ENCODE data around the gene CIC.

Gene CIC

DNA sequence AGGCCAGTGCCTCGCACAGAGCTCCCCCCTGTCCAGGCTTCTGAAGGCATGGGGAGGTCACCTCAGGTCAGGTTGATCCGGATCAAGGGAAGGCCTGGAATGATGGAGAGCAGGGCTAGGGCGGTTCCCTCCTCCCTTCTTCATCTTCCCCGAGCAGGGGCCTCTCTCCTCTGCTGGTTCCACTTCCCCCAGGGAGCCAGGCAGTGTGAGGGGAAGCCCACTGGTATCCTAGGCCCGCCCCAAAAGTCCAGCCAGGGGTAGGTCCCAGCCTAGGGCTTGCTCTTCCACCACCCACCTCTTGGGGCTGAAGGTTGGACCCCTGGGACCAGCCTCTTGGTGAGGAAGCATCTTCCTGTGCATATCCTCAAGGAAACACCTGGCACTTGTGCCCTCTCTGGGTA lies 16.5 kb downstream of the CIC start:
- peaks cover 75 to 86% (median 85%) of the 10 kb centered on the region in 10 experiments for H3K4me1 ChIP-seq
- peak overlapping the region; percentile 94 to 100 (median 97) for H3K4me2 ChIP-seq
- H4K20me1 ChIP-seq = peaks cover 48 to 84% (median 65%) of the 10 kb centered on the region in 11 experiments
- H3K9me3 ChIP-seq (replicated peaks in 1 of 11) = no peaks in the 10 kb centered on the region
- H3K27ac ChIP-seq = peak overlapping the region; percentile 22 to 95 (median 90); a peak in 21 of 22 replicates
- peaks cover 37 to 40% (median 39%) of the 10 kb centered on the region in 11 experiments for H3K36me3 ChIP-seq
- no peaks in the 10 kb centered on the region for H3K27me3 ChIP-seq
- H3K4me3 ChIP-seq = peak overlapping the region; percentile 64 to 82 (median 74)
- H3K9ac ChIP-seq = peak overlapping the region; percentile 83 to 91 (median 88)
- no peak for TF ChIP-seq Cebpa-rat (IDR thresholded peaks at IDR 0.05)

- Histone ChIP-seq H3K36me3 (peaks cover 39 to 44% (median 43%) of the 10 kb centered on the region in 11 experiments), H3K9ac (peak overlapping the region; percentile 83 to 91 (median 88)), H4K20me1 (peaks cover 52 to 89% (median 69%) of the 10 kb centered on the region in 11 experiments), H3K4me1 (peaks cover 80 to 91% (median 89%) of the 10 kb centered on the region in 10 experiments), H3K4me2 (peak overlapping the region; percentile 94 to 100 (median 97)), H3K27me3 (no peaks in the 10 kb centered on the region), H3K4me3 (peak overlapping the region; percentile 64 to 82 (median 74)), H3K9me3 (replicated peaks in 1 of 11) (no peaks in the 10 kb centered on the region), H3K27ac (peak overlapping the region; percentile 22 to 95 (median 90); a peak in 21 of 22 replicates)
- no peak for TF ChIP-seq Cebpa-rat (IDR thresholded peaks at IDR 0.05)
Observed at GRCh38 chr19:42285988-42286348, 16.9 kb downstream of the CIC start.

GRCh38 chr19:42286349-42287016 lies 17.4 kb downstream of the CIC start:
- peaks cover 58 to 89% (median 72%) of the 10 kb centered on the region in 11 experiments for H4K20me1 ChIP-seq
- no peaks in the 10 kb centered on the region for H3K9me3 ChIP-seq (replicated peaks in 1 of 11)
- H3K4me1 ChIP-seq = peaks cover 79 to 91% (median 88%) of the 10 kb centered on the region in 10 experiments
- H3K27me3 ChIP-seq = no peaks in the 10 kb centered on the region
- H3K4me2 ChIP-seq = peak overlapping the region; percentile 94 to 100 (median 97)
- peak overlapping the region; percentile 64 to 82 (median 74) for H3K4me3 ChIP-seq
- H3K36me3 ChIP-seq = peaks cover 44 to 49% (median 48%) of the 10 kb centered on the region in 11 experiments
- peak overlapping the region; percentile 22 to 95 (median 90); a peak in 21 of 22 replicates for H3K27ac ChIP-seq
- peak overlapping the region; percentile 83 to 91 (median 88) for H3K9ac ChIP-seq
- TF ChIP-seq Cebpa-rat (IDR thresholded peaks at IDR 0.05) = no peak

DNA sequence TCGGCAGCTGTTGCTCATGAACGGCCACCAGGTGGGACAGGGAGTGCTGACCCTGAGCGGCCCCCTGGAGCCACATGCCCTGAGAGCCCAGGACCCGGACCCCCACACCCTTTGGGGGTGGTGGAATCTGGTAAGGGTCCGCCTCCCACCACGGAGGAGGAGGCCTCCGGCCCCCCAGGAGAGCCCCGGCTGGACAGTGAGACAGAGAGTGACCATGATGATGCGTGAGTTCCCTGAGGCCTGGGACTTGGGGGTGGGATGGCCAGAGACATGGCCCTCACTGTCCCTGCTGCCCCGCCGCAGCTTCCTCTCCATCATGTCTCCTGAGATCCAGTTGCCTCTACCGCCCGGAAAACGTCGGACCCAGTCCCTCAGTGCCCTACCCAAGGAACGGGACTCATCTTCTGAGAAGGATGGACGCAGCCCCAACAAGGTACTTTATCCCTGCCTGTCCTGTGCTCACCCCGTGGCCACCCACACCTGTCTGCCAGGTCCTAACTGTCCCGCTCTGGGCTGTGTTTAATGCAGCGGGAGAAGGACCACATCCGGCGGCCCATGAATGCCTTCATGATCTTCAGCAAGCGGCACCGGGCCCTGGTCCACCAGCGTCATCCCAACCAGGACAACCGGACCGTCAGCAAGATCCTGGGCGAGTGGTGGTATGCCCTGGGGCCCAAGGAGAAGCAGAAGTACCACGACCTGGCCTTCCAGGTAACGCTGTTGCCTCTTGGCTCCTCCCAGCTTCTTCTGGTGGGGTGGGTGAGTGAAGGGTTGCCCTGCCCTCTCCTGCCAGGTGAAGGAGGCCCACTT lies 18.2 kb downstream of the CIC start:
- Histone ChIP-seq H3K9me3 (replicated peaks in 1 of 11) (no peaks in the 10 kb centered on the region), H3K4me2 (peak overlapping the region; percentile 94 to 100 (median 97)), H3K4me1 (peaks cover 72 to 86% (median 83%) of the 10 kb centered on the region in 10 experiments), H4K20me1 (peaks cover 65 to 89% (median 76%) of the 10 kb centered on the region in 11 experiments), H3K9ac (peak overlapping the region; percentile 15 to 89 (median 59); a peak in 17 of 22 replicates), H3K36me3 (peaks cover 50 to 57% (median 56%) of the 10 kb centered on the region in 11 experiments), H3K27ac (peak overlapping the region in 10 of 11 experiments; percentile 20 to 95 (median 55); a peak in 17 of 22 replicates), H3K4me3 (peak overlapping the region in 7 of 10 experiments; percentile 23 to 82 (median 46); a peak in 10 of 20 replicates), H3K27me3 (no peaks in the 10 kb centered on the region)
- no peak for TF ChIP-seq Cebpa-rat (IDR thresholded peaks at IDR 0.05)

- Histone ChIP-seq H3K27ac (peak overlapping the region in 1 of 11 experiments; percentile 27; a peak in 2 of 22 replicates), H3K27me3 (no peaks in the 10 kb centered on the region), H4K20me1 (peaks cover 66 to 92% (median 82%) of the 10 kb centered on the region in 11 experiments), H3K9ac (peak overlapping the region in 4 of 11 experiments; percentile 6 to 60 (median 57); a peak in 2 of 22 replicates), H3K4me3 (0 out of 20 replicates have a peak overlapping the region, but pooled peaks of 1 of the 10 experiments have one; percentile 5), H3K36me3 (peaks cover 56 to 62% (median 61%) of the 10 kb centered on the region in 11 experiments), H3K4me2 (peak overlapping the region in 9 of 11 experiments; percentile 21 to 100 (median 95); a peak in 11 of 22 replicates), H3K4me1 (peaks cover 66 to 80% (median 77%) of the 10 kb centered on the region in 10 experiments), H3K9me3 (replicated peaks in 1 of 11) (no peaks in the 10 kb centered on the region)
- TF ChIP-seq Cebpa-rat (IDR thresholded peaks at IDR 0.05) = no peak
Observed at GRCh38 chr19:42287827-42288107, 18.7 kb downstream of the CIC start.

GRCh38 chr19:42288387-42288786 lies 19.3 kb downstream of the CIC start:
- no peaks in the 10 kb centered on the region for H3K9me3 ChIP-seq (replicated peaks in 1 of 11)
- H3K9ac ChIP-seq = peak overlapping the region in 3 of 11 experiments; percentile 6 to 60 (median 26); a peak in 3 of 22 replicates
- peaks cover 60 to 74% (median 71%) of the 10 kb centered on the region in 10 experiments for H3K4me1 ChIP-seq
- H3K27ac ChIP-seq = peak overlapping the region in 1 of 11 experiments; percentile 27; a peak in 1 of 22 replicates
- peaks cover 62 to 68% (median 67%) of the 10 kb centered on the region in 11 experiments for H3K36me3 ChIP-seq
- peaks cover 68 to 92% (median 86%) of the 10 kb centered on the region in 11 experiments for H4K20me1 ChIP-seq
- peak overlapping the region in 8 of 11 experiments; percentile 8 to 100 (median 20); a peak in 10 of 22 replicates for H3K4me2 ChIP-seq
- no peaks in the 10 kb centered on the region for H3K27me3 ChIP-seq
- TF ChIP-seq Cebpa-rat (IDR thresholded peaks at IDR 0.05) = no peak
- H3K4me3 ChIP-seq = no peak overlapping the region

DNA sequence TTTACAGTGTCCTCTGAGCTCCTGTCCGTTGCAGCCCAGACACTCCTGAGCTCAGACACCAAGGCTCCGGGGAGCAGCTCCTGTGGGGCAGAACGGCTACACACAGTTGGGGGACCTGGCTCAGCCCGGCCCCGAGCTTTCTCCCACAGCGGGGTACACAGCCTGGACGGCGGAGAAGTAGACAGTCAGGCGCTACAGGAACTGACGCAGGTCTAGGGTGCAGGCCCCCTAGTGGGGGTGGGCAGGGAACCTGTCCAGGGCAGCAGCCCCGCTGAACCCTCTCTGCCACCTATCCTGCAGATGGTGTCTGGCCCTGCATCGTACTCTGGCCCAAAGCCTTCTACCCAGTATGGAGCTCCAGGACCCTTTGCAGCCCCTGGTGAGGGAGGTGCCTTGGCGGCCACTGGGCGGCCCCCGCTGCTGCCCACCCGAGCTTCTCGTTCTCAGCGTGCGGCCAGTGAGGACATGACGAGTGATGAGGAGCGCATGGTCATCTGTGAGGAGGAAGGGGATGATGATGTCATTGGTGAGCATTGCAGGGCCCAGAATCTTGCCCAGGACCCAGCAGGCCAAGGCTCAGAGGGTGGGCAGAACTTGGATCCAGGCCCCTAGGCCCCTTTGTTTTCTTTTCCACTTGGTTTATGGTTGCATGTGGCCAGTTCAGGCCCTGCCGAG lies 20.0 kb downstream of the CIC start:
- Histone ChIP-seq H3K4me1 (peaks cover 59 to 73% (median 69%) of the 10 kb centered on the region in 10 experiments), H3K9me3 (replicated peaks in 1 of 11) (no peaks in the 10 kb centered on the region), H3K4me3 (no peak overlapping the region), H3K4me2 (peak overlapping the region in 9 of 11 experiments; percentile 8 to 100 (median 55); a peak in 12 of 22 replicates), H3K27ac (no peak overlapping the region), H3K36me3 (peaks cover 68 to 75% (median 74%) of the 10 kb centered on the region in 11 experiments), H3K27me3 (no peaks in the 10 kb centered on the region), H4K20me1 (peaks cover 68 to 96% (median 91%) of the 10 kb centered on the region in 11 experiments), H3K9ac (peak overlapping the region in 6 of 11 experiments; percentile 6 to 60 (median 36); a peak in 4 of 22 replicates)
- no peak for TF ChIP-seq Cebpa-rat (IDR thresholded peaks at IDR 0.05)

DNA sequence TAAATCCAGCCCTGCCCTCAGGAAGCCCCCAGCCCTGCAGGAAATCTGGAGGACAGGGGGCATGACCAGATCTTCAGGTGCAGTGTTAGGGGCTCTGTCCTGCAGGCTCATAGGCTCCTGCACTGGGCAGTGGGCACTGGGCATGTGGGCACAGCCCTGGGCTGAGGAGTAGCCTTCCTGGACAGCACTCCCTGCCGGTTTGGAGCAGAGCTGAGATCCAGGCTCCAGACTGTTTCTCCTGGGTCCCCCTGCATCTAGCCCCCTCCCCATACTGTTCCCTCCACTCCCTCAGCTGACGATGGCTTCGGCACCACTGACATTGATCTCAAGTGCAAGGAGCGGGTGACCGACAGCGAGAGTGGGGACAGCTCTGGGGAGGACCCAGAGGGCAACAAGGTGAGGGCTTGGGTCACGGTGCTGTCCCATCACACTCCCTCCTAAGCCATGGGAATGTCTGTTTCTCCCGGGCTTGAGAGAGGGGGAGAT lies 20.5 kb downstream of the CIC start:
- Histone ChIP-seq H3K9ac (peak overlapping the region in 7 of 11 experiments; percentile 26 to 49 (median 43); a peak in 9 of 22 replicates), H3K27ac (0 out of 22 replicates have a peak overlapping the region, but pooled peaks of 1 of the 11 experiments have one; percentile 18), H3K9me3 (replicated peaks in 1 of 11) (no peaks in the 10 kb centered on the region), H3K4me3 (no peak overlapping the region), H3K27me3 (no peaks in the 10 kb centered on the region), H3K4me2 (peak overlapping the region in 8 of 11 experiments; percentile 39 to 85 (median 68); a peak in 13 of 22 replicates), H4K20me1 (peaks cover 66 to 100% (median 95%) of the 10 kb centered on the region in 11 experiments), H3K36me3 (peaks cover 74 to 80% (median 80%) of the 10 kb centered on the region in 11 experiments), H3K4me1 (peaks cover 59 to 72% (median 69%) of the 10 kb centered on the region in 10 experiments)
- no peak for TF ChIP-seq Cebpa-rat (IDR thresholded peaks at IDR 0.05)
